ENCODE data around the gene CITED1.

- TF ChIP-seq CTCF (conservative IDR thresholded peaks at IDR 0.05 in 1 of 2, IDR thresholded peaks at IDR 0.05 in 1 of 2; ENCODE audit: low read depth in 1 of 2, low read length in 2 of 2) (no peak), EZH2 (IDR thresholded peaks at IDR 0.05; ENCODE audit: low read length, missing control alignments) (peak; percentile 73)
These were observed 3.0 kb upstream of the CITED1 start for GRCh38 chrX:72308566-72309296.
